HCT116 (cell line): ENCODE measurements around the gene BTF3.

Experiments
- CEBPB ChIP-seq: IDR thresholded peaks from 2 replicates; pipeline ENCODE4 v1.6.1; 2012; ENCODE audit warnings: low read depth
- EZH2phosphoT487 ChIP-seq: fragments of 200-600 bp; IDR thresholded peaks from 2 replicates; pipeline ENCODE4 v1.6.1; 2018; ENCODE audit warnings: antibody characterized with exemption, borderline replicate concordance
- JUND ChIP-seq: IDR thresholded peaks from 2 replicates; pipeline ENCODE4 v1.6.1; 2012
- POLR2A ChIP-seq: IDR thresholded peaks from 2 replicates; pipeline ENCODE4 v1.7.0; 2011; ENCODE audit warnings: borderline replicate concordance; ENCODE audit not compliant: insufficient read depth, insufficient read length; ENCODE audit errors: extremely low read depth
- RAD21 ChIP-seq: IDR thresholded peaks from 2 replicates; pipeline ENCODE4 v1.6.1; 2012; ENCODE audit warnings: low read depth, mild to moderate bottlenecking
- SIN3A ChIP-seq: IDR thresholded peaks from 2 replicates; pipeline ENCODE4 v1.6.1; 2012; ENCODE audit warnings: low read depth
- SP1 ChIP-seq: IDR thresholded peaks from 2 replicates; pipeline ENCODE4 v1.6.1; 2012; ENCODE audit warnings: low read depth
- SRF ChIP-seq: IDR thresholded peaks from 2 replicates; pipeline ENCODE4 v1.6.1; 2012; ENCODE audit warnings: low read depth
- YY1 ChIP-seq: IDR thresholded peaks from 2 replicates; pipeline ENCODE4 v1.6.1; 2011; ENCODE audit warnings: low read length, low read depth, moderate library complexity, mild to moderate bottlenecking; ENCODE audit not compliant: insufficient replicate concordance; ENCODE audit errors: extremely low read depth
- TF ChIP-seq, protein P1 (sequence below), 3 experiments: fragments of 200-600 bp in 1 of 3; sonication (generic) in 1 of 3; IDR thresholded peaks in 2 of 3; conservative IDR thresholded peaks in 1 of 3; 2 replicates each; pipeline ENCODE4 v1.5.1; 2012 to 2017; ENCODE audit warnings: low read depth in 2 of 3, low read length in 2 of 3, antibody characterized with exemption in 1 of 3, borderline replicate concordance in 1 of 3, control low read depth in 1 of 3, mild to moderate bottlenecking in 1 of 3, mixed read lengths in 1 of 3, mixed run types in 1 of 3, moderate library complexity in 1 of 3; ENCODE audit not compliant: insufficient read depth in 1 of 3
- TF ChIP-seq, protein P2 (sequence below): IDR thresholded peaks from 2 replicates; pipeline ENCODE4 v1.6.1; 2012
- TF ChIP-seq, protein P3 (sequence below): IDR thresholded peaks from 2 replicates; pipeline ENCODE4 v1.6.1; 2012; ENCODE audit warnings: low read depth

DNA sequence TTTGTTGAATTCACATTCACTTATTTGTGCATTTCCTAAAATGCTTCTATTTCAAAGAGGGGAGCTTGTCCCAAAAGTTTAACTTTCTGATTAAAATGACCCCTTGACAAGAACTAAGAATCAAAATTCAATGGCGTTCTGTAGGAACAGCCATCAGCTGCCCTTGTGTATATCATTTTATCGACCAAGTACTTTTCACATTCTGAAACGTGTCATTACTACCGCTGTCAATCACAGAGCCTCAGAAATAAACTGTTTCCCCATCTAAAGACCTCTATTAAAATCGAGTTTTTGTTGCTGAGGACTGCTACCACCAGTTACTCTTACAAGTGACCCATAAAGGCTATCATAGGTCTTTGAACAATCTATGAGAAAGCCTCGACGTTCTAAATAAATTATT lies 48.1 kb upstream of the BTF3 start:
- TF ChIP-seq, protein P1, sequence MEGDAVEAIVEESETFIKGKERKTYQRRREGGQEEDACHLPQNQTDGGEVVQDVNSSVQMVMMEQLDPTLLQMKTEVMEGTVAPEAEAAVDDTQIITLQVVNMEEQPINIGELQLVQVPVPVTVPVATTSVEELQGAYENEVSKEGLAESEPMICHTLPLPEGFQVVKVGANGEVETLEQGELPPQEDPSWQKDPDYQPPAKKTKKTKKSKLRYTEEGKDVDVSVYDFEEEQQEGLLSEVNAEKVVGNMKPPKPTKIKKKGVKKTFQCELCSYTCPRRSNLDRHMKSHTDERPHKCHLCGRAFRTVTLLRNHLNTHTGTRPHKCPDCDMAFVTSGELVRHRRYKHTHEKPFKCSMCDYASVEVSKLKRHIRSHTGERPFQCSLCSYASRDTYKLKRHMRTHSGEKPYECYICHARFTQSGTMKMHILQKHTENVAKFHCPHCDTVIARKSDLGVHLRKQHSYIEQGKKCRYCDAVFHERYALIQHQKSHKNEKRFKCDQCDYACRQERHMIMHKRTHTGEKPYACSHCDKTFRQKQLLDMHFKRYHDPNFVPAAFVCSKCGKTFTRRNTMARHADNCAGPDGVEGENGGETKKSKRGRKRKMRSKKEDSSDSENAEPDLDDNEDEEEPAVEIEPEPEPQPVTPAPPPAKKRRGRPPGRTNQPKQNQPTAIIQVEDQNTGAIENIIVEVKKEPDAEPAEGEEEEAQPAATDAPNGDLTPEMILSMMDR (IDR thresholded peaks at IDR 0.05 in 2 of 3, conservative IDR thresholded peaks at IDR 0.05 in 1 of 3; ENCODE audit: borderline replicate concordance in 1 of 3, insufficient read depth in 1 of 3, low read depth in 2 of 3, low read length in 2 of 3): no peak
- TF ChIP-seq POLR2A (no peak), CEBPB (no peak), JUND (no peak), SIN3A (no peak), SP1 (no peak), SRF (no peak), YY1 (no peak), EZH2phosphoT487 (no peak), RAD21 (no peak)
- TF ChIP-seq, protein P2, sequence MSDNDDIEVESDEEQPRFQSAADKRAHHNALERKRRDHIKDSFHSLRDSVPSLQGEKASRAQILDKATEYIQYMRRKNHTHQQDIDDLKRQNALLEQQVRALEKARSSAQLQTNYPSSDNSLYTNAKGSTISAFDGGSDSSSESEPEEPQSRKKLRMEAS: no peak
- TF ChIP-seq, protein P3, sequence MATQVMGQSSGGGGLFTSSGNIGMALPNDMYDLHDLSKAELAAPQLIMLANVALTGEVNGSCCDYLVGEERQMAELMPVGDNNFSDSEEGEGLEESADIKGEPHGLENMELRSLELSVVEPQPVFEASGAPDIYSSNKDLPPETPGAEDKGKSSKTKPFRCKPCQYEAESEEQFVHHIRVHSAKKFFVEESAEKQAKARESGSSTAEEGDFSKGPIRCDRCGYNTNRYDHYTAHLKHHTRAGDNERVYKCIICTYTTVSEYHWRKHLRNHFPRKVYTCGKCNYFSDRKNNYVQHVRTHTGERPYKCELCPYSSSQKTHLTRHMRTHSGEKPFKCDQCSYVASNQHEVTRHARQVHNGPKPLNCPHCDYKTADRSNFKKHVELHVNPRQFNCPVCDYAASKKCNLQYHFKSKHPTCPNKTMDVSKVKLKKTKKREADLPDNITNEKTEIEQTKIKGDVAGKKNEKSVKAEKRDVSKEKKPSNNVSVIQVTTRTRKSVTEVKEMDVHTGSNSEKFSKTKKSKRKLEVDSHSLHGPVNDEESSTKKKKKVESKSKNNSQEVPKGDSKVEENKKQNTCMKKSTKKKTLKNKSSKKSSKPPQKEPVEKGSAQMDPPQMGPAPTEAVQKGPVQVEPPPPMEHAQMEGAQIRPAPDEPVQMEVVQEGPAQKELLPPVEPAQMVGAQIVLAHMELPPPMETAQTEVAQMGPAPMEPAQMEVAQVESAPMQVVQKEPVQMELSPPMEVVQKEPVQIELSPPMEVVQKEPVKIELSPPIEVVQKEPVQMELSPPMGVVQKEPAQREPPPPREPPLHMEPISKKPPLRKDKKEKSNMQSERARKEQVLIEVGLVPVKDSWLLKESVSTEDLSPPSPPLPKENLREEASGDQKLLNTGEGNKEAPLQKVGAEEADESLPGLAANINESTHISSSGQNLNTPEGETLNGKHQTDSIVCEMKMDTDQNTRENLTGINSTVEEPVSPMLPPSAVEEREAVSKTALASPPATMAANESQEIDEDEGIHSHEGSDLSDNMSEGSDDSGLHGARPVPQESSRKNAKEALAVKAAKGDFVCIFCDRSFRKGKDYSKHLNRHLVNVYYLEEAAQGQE: no peak
